Ishikawa (cell line): ENCODE results near the gene CNTNAP2.

Experiments
- CEBPB ChIP-seq: IDR thresholded peaks from 2 replicates; pipeline ENCODE4 v1.6.1; 2012
- CREB1 ChIP-seq: IDR thresholded peaks from 2 replicates; pipeline ENCODE4 v1.6.1; 2012; ENCODE audit warnings: low read depth
- EP300 ChIP-seq: IDR thresholded peaks from 2 replicates; pipeline ENCODE4 v1.6.1; 2012; ENCODE audit warnings: borderline replicate concordance
- NFIC ChIP-seq: IDR thresholded peaks from 2 replicates; pipeline ENCODE4 v1.6.1; 2012
- RAD21 ChIP-seq: IDR thresholded peaks from 2 replicates; pipeline ENCODE4 v1.6.1; 2012; ENCODE audit warnings: low read depth
- TAF1 ChIP-seq: IDR thresholded peaks from 2 replicates; pipeline ENCODE4 v1.6.1; 2012; ENCODE audit warnings: low read depth, mild to moderate bottlenecking
- TCF12 ChIP-seq: IDR thresholded peaks from 2 replicates; pipeline ENCODE4 v1.6.1; 2012; ENCODE audit warnings: low read depth
- YY1 ChIP-seq: IDR thresholded peaks from 2 replicates; pipeline ENCODE4 v1.6.1; 2012; ENCODE audit warnings: low read depth
- TF ChIP-seq, protein P1 (sequence below): IDR thresholded peaks from 2 replicates; pipeline ENCODE4 v1.6.1; 2012

DNA sequence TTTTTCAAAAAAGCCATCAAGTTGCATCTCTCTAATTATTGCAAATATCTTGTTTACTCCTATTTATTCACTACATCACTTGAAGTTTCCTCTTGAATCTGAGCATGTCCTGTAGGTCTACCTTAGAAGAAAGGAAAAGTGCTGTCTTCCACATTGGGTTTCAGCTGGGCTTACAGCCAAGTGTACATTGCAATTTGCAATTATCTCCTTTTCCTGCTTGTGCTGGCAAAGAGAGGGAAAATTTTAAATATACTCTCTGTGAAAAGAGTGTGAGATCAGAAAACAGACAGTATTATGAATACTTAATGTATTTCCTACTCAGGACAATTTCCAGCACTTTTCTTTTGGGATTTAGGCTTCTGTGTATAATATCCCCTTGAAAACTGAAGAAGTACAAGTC lies 839.7 kb downstream of the CNTNAP2 start:
- TF ChIP-seq, protein P1, sequence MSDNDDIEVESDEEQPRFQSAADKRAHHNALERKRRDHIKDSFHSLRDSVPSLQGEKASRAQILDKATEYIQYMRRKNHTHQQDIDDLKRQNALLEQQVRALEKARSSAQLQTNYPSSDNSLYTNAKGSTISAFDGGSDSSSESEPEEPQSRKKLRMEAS, result no peak
- TF ChIP-seq CREB1 (no peak), RAD21 (no peak), TAF1 (no peak), YY1 (no peak), CEBPB (no peak), NFIC (no peak), EP300 (no peak), TCF12 (no peak)
